Activated CD4-positive, alpha-beta T cell treated with anti-CD3 and anti-CD28 coated beads, Interleukin-2, amount 50 U/mL, for 16 hours (primary cell): ENCODE measurements around the gene ZSCAN18.
"Not testable (repeated sequence)": the region's sequence is repeated elsewhere in the genome, so short reads cannot be mapped to it uniquely, and the experiment has no call there.

Experiments used
- DNase-seq: peaks from one replicate; pipeline ENCODE4 v3.0.0-alpha.2; 2020

The ZSCAN18 gene, protein sequence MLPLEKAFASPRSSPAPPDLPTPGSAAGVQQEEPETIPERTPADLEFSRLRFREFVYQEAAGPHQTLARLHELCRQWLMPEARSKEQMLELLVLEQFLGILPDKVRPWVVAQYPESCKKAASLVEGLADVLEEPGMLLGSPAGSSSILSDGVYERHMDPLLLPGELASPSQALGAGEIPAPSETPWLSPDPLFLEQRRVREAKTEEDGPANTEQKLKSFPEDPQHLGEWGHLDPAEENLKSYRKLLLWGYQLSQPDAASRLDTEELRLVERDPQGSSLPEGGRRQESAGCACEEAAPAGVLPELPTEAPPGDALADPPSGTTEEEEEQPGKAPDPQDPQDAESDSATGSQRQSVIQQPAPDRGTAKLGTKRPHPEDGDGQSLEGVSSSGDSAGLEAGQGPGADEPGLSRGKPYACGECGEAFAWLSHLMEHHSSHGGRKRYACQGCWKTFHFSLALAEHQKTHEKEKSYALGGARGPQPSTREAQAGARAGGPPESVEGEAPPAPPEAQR

DNA sequence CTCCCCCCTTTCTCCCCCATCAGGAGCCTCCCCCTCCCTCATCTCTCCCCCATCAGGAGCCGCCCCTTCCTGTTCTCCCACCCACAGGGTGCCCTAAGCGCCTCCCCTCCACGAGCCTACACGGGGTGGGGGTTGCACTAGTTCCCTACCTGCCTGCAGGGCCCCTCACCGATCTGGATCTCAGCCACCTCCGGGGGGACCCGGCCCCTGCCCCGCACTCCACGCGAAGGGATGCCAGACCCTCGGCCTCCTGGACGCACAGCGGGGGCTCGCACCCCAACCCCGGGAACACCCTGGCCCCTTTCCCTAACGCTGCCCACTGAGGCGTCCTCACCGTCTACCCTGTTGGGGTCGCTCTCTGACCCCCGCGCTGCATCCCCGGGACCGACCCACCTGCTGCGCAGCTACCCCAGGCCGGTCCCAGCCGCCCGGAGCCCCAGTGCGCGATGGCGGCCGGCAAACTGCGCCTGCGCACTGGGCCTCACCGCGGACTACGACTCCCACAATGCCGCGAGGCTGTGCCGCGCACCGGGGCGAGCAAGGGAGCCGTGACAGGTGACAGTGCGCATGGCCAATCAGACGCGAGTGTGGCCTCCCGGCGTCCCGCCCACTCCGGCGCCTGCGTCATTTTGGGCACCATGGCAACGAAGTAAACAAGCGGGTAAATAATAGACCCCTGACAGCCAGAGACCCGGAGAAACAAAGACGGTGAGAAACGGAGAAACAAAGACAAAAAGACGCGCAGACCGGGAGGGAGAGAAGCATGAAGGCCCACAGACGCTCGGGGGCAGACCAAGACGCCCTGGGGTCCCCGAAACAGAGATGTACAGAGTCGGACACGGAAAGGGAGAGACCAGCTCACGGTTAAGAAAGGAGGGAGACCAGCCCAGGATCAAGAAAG is at the start of gene ZSCAN18:
TSS of gene ZSCAN18 (minus strand) at position 451 of the 901 bp plus-strand sequence. CDS start 7,964 bp downstream, outside the sequence.
- peak; percentile 85 for DNase-seq

DNA sequence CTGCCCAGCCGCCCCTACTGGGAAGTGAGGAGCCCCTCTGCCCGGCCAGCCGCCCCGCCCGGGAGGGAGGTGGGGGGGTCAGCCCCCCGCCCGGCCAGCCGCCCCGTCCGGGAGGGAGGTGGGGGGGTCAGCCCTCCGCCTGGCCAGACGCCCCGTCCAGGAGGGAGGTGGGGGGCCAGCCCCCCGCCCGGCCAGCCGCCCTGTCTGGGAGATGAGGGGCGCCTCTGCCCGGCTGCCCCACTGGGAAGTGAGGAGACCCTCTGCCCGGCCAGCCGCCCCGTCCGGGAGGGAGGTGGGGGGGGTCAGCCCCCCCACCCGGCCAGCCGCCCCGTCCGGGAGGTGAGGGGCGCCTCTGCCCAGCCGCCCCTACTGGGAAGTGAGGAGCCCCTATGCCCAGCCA is 49.4 kb upstream of the ZSCAN18 start:
- DNase-seq, result not testable (repeated sequence)

DNA sequence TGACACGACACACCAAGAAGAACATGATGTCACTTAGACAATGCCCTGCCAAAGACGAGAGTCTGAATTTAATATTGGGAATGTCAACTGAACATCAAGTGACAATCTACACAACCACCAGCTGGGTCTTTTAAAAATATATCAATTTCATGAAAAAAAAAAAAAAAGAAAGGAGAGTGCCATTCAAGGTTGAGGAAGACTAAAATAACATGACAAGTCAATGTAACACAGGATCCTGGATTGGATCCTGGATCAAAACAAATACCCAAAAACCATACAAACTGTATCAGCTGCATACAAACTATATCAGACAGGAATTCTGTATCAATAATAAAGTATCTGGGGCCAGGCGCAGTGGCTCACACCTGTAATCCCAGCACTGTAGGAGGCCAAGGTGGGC is 47.8 kb upstream of the ZSCAN18 start:
- DNase-seq, result no peak

DNA sequence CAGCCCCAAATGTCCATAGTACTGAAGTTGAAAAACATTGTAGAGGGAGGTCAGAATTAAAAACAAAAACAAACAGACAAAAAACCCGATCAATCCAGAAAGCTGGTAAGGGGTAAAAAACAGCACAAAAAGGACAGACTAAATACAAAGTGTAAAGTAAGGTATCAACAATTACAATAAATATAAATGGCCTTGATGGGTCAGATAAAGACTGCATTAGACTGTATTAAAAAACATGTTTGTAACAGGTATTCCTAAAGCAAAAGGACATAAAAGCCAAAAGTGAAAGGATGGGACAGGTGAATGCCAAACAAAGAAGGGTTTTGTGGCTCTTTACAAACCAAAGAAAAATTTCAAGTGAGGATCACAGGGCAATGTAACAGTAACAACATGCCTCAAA is 36.2 kb upstream of the ZSCAN18 start:
- DNase-seq, result no peak

DNA sequence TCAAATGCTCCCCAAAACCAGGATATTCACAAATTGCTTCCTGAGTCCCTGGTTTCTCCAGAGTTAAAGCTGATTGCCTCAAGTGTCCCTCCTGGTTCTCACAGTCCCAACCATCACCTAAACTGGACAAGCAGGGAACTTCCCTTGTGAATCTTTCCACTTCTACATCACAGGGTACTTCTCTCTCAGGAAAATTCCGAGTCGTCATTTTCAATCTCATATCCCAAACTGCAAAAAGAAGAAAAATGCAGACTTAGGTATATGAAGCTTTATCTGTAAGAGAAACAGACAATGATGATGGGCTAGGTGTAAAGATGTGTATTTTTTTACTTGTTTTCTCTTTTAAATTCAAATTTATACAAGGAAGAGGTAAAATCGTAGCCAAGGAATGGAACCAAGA is 31.3 kb upstream of the ZSCAN18 start:
- no peak for DNase-seq

DNA sequence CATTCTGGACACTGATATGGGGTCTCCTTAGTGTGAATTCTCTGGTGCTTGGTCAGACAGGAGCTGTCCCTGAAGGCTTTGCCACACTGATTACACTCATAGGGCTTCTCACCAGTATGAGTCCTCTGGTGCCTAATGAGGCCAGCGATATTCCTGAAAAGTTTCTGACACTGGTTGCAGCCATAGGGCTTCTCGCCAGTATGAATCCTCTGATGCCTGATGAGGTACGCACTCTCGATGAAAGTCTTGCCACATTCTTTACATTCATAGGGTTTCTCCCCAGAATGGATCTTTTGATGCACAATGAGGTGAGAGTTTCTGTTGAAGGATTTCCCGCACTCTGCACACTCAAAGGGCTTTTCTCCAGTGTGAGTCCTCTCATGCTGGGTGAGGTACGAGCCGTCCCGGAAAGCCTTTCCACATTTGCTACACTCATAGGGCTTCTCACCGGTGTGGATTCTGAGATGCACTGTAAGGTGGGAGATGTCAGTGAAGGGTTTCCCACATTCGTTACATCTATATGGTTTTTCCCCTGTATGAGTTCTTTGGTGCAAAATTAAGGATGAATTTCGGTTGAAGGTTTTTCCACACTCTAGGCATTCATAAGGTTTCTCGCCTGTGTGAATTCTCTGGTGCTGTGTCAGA is 30.1 kb upstream of the ZSCAN18 start:
- no peak for DNase-seq

DNA sequence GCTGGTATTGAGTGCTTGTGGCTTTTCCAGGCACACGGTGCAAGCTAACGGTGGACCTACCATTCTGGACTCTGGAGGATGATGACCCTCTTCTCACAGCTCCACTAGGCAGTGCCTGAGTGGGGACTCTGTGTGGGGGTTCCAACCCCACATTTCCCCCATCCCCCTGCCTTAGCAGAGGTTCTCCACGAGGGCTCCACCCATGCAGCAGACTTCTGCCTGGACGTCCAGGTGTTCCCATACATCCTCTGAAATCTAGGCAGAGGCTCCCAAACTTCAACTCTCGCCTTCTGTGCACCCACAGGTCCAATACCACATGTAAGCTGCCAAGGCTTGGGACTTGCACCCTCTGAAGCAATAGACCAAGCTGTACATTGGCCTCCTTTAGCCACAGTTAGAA is 25.3 kb upstream of the ZSCAN18 start:
- DNase-seq, result no peak

DNA sequence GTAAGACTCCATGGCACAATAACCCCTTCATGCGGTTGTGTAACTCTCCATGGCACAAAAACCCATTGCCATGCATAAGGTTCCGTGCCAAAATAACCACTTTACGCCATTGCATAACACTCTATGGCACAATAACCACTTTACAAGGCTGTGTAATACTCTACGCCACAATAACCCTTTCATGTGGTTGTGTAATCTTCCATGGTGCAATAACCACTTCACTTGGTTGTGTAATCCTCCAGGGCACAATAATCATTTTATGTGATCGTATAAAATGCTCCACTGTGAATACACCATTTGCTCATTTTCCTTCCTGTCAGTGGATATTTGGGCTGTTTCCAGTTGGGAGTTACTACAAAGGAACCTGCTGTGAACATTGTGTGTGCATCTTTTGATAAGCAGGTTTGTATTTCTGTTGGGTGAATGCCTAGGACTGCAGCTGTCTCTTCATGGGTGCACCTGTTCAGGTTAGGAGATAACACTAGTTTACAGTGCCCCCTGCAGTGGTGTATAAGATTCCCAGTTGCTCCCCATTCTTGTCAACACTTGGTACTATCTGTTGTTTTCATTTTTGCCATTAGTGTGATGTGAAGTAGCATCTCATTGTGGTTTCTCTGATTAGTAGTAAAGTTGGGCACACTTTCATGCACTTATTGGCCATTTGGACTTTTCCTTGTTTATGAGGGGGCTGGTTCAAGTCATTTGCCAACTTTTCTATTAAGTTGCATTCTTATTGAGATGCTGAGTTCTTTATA is 21.1 kb upstream of the ZSCAN18 start:
- DNase-seq, result no peak

DNA sequence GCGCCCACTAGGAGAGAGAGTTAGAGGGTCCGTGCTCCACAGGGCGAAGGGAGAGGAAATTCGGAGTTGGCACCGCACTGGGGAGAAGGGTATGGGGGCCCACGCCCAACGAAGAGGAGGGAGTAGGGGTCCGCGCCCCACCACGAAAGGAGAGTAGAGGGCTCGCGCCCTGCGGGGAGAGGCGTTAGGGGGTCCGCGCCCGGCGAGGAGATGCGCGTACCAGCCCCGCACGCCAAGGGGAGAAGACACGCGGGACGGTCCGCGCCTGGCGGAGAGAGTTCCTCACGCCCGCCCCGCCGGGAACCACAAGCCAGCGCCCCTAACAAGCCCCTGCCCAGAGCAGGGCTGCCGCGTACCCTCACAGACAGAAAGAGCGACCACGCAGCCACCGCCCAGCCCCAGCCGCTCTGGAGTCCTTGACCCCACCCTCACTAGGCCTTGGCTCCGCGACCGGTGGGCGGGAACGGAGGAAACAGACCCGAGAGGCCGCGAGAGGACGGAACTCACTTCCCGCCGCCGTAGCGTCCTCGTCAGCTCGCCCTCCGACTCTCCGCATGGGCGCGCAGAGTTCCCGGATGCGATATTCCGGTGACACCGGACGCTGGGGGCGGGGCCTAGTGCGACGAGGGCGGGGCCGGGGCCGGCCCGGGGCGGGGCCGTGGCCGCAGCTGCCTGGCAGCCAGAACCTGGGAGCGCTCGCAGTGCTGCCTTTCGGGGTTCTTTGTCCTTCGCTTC is 20.0 kb upstream of the ZSCAN18 start:
- DNase-seq, result no peak

DNA sequence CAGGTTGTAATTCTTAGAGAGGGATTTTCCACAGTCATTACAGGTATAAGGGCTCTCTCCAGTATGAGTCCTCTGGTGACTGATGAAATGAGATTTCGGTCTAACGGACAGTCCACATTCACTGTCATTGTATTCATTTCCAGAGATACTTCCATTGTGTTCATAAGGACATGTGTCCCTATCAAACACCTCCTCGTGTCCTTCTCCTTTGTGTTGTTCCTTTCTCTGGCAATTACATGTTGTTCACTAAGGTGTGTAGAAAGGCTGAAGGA is 10.5 kb upstream of the ZSCAN18 start:
- no peak for DNase-seq

DNA sequence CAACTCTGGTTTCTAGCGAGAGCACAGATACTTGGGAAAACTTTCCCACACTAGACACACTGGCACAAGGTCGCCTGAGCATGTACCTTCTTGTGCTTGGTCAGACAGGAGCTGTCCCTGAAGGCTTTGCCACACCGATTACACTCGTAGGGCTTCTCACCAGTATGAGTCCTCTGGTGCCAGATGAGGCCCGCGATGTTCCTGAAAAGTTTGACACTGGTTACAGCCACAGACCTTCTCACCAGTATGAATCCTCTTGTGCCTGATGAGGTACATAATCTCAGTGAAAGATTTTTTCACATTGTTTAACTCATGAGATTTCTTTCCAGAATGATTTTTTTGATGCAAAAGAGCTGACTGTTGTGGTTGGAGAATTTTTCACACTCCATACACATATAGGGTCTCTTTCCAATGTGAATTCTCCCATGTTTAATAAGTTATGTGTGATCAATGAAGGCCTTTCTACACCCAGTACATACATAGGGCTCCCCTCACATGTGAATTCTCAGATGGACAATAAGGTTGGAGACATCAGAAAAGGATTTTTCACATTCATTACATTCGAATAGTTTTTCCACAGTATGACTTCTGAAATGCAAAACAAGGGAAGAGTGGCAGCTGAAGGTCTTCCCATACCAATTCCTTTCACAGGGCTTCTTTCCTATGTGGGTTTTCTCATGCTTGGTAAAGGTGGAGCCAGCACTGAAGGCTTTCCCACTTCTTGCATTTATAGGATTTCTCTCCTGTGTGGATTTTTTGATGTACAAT is 9.9 kb upstream of the ZSCAN18 start:
- DNase-seq, result no peak

DNA sequence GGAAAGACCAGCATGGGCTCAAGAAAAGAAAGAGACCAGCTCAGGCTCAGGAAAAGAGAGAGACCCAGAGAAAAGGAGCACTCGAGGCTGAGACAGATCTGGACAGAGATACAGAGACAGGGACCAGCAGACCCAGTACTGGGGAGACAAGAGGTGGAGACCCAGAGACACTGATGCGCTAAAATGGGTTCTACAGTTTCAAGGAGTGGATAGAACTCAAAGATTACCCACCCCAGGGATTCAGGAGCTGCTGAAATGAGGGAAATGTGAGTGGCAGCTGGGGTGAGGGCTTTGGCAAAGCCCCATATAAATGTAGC is 609 bp upstream of the ZSCAN18 start:
- DNase-seq, result no peak

DNA sequence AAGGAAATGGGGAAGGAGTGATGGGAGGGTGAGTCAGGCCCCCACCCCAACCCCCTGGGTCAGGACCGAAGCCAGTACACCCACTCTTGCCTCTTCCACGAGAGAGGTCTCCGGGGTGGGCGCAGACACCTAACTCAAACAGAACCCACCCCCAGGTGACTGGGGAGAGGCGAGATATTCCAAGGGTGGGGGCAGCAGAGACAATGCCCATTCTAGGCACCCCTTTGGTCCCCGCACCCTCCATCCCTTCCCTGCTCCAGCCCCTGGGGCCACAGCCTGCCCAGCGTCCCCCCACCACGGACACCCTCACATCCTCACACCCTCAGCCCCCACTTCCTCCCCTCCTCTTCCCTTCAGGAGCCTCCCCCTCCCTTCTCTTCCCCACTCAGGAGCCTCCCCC is 682 bp downstream of the ZSCAN18 start:
- DNase-seq, result no peak

DNA sequence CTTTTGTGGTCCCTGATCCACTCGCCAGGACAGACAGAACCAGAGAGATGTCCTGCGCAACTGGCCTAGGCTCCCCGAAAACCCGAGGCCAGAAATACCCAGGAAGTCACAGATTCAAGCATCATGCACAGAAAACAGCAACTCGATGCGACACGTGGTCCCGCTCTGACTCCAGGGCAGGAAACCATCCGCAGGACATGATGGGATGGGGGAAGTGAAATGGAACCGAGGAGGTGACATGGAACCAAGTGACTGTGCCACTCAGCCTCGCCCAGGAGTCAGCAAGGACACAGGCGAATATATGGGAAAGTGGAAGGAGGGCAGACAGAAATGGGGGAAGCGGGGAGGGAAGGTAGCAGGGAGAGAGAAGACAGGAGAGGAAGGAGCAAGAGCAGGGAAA is 1.1 kb downstream of the ZSCAN18 start:
- DNase-seq, result no peak

DNA sequence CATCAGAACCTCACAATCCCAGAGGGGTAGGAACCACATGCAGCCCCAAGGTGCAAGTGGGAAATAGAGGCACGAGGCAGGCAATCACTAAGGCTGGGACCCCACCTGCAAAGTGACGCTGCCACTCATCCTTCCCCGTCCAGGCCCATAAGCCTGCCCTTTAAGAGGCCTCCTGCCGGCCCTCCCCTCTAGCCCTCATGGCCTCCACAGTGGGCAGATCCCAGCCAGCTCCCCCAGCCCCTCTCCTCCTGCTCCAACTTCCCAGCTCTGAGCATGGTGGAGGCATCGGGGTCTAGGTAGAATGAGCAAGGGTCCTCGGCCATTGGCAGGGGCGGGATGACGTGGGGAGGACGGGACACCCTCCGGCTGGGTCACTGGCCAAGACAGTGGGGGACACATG is 2.7 kb downstream of the ZSCAN18 start:
- no peak for DNase-seq

DNA sequence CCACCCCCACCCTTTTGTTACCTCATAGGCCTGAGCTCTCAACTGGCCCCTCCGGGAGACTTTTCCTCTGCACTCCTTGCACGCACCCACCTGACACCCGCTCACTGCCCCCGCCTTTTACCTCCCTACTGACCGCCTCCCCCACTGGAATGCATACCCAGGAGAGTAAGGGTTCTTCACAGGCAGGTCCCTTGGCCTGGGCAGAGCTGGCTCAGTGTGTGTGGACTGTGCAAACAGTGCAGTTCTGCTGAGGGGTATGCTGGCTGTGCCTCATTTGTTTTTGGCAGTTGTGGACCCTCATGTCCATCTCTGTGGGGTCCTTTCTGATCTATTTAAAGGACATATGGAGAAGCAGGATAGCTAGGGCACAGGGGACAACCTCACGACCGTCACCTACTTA is 5.0 kb downstream of the ZSCAN18 start:
- no peak for DNase-seq

DNA sequence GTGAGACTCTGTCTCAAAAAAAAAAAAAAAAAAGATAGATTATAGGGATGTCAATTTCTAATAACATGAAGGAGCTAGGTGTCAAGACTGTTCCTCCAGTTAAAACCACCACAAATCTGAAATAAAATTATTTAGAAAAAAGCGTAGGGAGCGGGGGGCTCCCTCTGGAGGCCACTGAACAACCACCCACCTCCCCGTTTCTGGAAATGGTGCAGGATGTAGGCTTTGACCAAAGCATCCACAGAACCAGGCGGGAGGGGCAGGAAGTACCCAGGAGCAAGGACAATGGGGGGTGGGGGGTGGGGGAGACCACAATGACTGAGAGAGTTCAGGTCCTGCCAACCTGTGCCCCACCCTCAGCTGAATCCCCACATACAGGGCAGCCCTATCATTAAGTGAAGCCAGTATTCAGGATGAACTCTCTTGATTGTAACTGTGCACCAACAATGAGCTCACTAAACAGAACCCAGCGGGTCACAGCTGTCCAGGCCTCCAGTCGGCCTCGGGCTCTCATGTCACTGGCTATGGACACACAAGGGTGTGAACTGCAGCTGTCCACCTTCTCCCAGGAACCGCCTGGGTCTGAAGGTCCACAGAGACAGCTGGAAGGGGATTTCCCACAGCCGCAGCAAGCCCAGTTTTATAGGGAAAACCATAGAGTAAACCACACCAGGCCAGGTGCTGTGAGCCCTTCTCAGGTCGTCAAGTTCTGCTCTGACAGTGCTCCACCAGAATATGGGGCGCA is 6.6 kb downstream of the ZSCAN18 start:
- no peak for DNase-seq

DNA sequence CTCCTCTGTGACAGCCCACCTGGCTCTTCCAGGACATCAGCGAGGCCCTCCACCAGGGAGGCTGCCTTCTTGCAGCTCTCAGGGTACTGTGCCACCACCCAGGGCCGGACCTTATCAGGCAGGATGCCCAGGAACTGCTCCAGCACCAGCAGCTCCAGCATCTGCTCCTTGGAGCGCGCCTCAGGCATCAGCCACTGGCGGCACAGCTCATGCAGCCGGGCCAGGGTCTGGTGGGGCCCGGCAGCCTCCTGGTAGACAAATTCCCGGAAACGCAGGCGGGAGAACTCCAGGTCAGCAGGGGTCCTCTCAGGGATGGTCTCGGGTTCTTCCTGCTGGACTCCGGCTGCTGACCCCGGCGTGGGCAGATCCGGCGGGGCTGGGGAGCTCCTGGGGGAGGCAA is 8.2 kb downstream of the ZSCAN18 start:
- DNase-seq, result no peak

DNA sequence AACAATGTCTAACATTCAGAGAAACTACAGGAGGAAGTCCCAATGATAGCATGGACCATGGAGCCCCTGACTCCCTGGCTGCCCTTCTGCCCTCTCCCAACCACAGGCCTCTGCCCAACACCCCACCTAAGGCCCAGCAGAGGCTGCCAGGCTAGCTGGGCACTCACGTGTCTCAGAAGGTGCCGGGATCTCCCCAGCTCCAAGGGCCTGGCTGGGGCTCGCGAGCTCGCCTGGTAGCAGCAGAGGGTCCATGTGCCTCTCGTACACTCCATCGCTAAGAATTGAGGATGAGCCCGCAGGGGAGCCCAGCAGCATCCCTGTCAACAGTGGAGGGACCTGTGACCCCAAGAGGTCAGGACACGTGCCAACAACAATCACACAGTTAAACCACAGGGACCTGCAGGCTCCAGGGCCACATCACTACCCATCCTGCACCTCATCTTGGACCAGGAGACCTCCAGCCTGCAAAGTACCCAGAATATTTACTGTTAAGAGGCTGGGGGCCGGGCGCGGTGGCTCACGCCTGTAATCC is 9.4 kb downstream of the ZSCAN18 start:
- no peak for DNase-seq
